ENCODE results near the gene SDR42E2.

DNA sequence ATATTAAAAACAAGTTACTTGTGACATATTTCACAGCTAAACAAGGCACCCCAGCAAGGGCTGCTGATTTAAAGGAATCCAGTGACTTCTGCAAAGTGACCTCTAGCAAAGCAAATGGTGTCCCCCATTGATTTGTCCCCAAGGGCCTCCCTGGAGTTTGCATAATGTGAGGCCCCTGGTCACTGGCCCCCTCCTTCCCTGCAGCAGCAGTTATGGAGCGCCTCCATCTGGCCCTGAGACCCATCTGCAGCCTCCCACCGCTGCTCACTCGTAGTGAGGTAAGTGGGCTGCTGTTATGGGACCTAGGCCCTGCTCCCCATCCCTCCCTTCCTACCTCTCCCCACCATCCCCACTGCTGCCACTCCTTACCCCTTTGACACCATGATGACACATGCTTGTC lies 24.2 kb downstream of the SDR42E2 start:
- no peak for TF ChIP-seq EZH2phosphoT487 (conservative IDR thresholded peaks at IDR 0.05; ENCODE audit: low read length)
- TF ChIP-seq, protein P1, sequence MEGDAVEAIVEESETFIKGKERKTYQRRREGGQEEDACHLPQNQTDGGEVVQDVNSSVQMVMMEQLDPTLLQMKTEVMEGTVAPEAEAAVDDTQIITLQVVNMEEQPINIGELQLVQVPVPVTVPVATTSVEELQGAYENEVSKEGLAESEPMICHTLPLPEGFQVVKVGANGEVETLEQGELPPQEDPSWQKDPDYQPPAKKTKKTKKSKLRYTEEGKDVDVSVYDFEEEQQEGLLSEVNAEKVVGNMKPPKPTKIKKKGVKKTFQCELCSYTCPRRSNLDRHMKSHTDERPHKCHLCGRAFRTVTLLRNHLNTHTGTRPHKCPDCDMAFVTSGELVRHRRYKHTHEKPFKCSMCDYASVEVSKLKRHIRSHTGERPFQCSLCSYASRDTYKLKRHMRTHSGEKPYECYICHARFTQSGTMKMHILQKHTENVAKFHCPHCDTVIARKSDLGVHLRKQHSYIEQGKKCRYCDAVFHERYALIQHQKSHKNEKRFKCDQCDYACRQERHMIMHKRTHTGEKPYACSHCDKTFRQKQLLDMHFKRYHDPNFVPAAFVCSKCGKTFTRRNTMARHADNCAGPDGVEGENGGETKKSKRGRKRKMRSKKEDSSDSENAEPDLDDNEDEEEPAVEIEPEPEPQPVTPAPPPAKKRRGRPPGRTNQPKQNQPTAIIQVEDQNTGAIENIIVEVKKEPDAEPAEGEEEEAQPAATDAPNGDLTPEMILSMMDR (IDR thresholded peaks at IDR 0.05; ENCODE audit: insufficient read depth, low read length, poor library complexity, severe bottlenecking), result no peak

Data from SU-DHL-6 (cell line).